DND-41 (cell line): ENCODE data around the gene GPC1.

Source experiments
- ATAC-seq: fragments of 200-7000 bp; cut with Tn5 transposase; 3 replicates; pipeline ENCODE4 v1.9.1; 2021; ENCODE audit warnings: low read depth; ENCODE audit not compliant: insufficient read depth
- DNase-seq: peaks from one replicate; pipeline ENCODE4 v3.0.0-alpha.2; 2020
- H2AFZ ChIP-seq: 2 replicates; pipeline ENCODE4 v1.6.0; 2012; ENCODE audit warnings: low read depth, low read length
- H3K27ac ChIP-seq: 2 replicates; pipeline ENCODE4 v1.5.1; 2012; ENCODE audit warnings: low read length, inconsistent platforms
- H3K27me3 ChIP-seq: fragments of 200-600 bp; sonication (generic); 2 replicates; pipeline ENCODE4 v1.6.0; 2012; ENCODE audit warnings: low read length, mild to moderate bottlenecking, inconsistent platforms; ENCODE audit not compliant: insufficient read depth, poor library complexity
- H3K36me3 ChIP-seq: 2 replicates; pipeline ENCODE4 v1.5.1; 2012; ENCODE audit warnings: low read length, inconsistent platforms; ENCODE audit not compliant: insufficient read depth
- H3K4me1 ChIP-seq: 2 replicates; pipeline ENCODE4 v1.5.1; 2012; ENCODE audit warnings: mild to moderate bottlenecking, low read length; ENCODE audit not compliant: insufficient read depth
- H3K4me2 ChIP-seq: 2 replicates; pipeline ENCODE4 v1.6.0; 2012; ENCODE audit warnings: mild to moderate bottlenecking, moderate library complexity, low read length, inconsistent platforms; ENCODE audit not compliant: insufficient read depth
- H3K4me3 ChIP-seq, 2 experiments: fragments of 200-600 bp in 1 of 2; shearing (Covaris generic) in 1 of 2; 2 replicates each; pipeline ENCODE4 v1.5.1; 2012 to 2016; ENCODE audit warnings: inconsistent platforms in 2 of 2, low read length in 2 of 2, mild to moderate bottlenecking in 2 of 2, low read depth in 1 of 2, moderate library complexity in 1 of 2
- H3K79me2 ChIP-seq: 2 replicates; pipeline ENCODE4 v1.6.0; 2012; ENCODE audit warnings: low read length, inconsistent platforms; ENCODE audit not compliant: insufficient read depth
- H3K9ac ChIP-seq: 2 replicates; pipeline ENCODE4 v1.6.0; 2012; ENCODE audit warnings: low read depth, mild to moderate bottlenecking, inconsistent platforms, low read length, moderate library complexity
- H3K9me3 ChIP-seq: 2 replicates; pipeline ENCODE4 v1.5.1; 2012; ENCODE audit warnings: low read length, moderate library complexity, mild to moderate bottlenecking, inconsistent platforms; ENCODE audit not compliant: insufficient read depth, severe bottlenecking
- H4K20me1 ChIP-seq: 2 replicates; pipeline ENCODE4 v1.6.0; 2012; ENCODE audit warnings: low read length; ENCODE audit not compliant: insufficient read depth
- EZH2 ChIP-seq: IDR thresholded peaks from 3 replicates; pipeline ENCODE4 v1.6.1; 2012; ENCODE audit warnings: borderline replicate concordance, low read depth, mild to moderate bottlenecking, moderate library complexity, low read length, inconsistent platforms; ENCODE audit not compliant: severe bottlenecking
- TF ChIP-seq, protein P1 (sequence below): IDR thresholded peaks from 2 replicates; pipeline ENCODE4 v1.5.1; 2012; ENCODE audit warnings: borderline replicate concordance, low read length, moderate library complexity, mild to moderate bottlenecking; ENCODE audit not compliant: poor library complexity, severe bottlenecking; ENCODE audit errors: extremely low read depth

Gene GPC1

DNA sequence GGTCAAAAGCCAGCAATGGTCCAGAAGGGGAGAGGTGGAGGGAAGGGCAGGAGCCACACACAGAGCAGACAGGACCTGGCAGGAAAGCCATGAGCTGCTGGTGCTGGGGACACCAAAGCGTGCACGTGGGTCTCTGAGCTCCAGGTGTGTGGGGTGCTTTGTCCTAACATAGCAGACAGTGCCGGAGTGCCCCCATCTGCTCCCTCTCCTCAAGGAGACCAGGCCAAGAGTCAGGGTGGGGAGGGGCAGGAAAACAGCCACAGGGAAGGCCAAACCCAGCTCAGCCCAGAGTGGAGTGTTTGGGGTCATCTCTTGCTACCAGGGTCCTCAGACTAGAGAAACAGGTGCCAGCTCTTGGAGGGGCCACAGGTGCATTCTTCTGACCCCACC, 4.2 kb upstream of the GPC1 start:
- H3K4me1 ChIP-seq: no peaks in the 10 kb centered on the region
- no peak overlapping the region for H3K4me2 ChIP-seq
- TF ChIP-seq, protein P1, sequence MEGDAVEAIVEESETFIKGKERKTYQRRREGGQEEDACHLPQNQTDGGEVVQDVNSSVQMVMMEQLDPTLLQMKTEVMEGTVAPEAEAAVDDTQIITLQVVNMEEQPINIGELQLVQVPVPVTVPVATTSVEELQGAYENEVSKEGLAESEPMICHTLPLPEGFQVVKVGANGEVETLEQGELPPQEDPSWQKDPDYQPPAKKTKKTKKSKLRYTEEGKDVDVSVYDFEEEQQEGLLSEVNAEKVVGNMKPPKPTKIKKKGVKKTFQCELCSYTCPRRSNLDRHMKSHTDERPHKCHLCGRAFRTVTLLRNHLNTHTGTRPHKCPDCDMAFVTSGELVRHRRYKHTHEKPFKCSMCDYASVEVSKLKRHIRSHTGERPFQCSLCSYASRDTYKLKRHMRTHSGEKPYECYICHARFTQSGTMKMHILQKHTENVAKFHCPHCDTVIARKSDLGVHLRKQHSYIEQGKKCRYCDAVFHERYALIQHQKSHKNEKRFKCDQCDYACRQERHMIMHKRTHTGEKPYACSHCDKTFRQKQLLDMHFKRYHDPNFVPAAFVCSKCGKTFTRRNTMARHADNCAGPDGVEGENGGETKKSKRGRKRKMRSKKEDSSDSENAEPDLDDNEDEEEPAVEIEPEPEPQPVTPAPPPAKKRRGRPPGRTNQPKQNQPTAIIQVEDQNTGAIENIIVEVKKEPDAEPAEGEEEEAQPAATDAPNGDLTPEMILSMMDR: no peak
- TF ChIP-seq EZH2: no peak
- no peak for DNase-seq
- no peaks in the 10 kb centered on the region for H3K79me2 ChIP-seq
- H3K4me3 ChIP-seq: no peak overlapping the region
- no peak overlapping the region for H2AFZ ChIP-seq
- H3K27ac ChIP-seq: no peak overlapping the region
- H3K9me3 ChIP-seq: no peaks in the 10 kb centered on the region
- no peak overlapping the region for H3K9ac ChIP-seq
- ATAC-seq: no peak
- H4K20me1 ChIP-seq: peaks cover 6% of the 10 kb centered on the region
- H3K36me3 ChIP-seq: no peaks in the 10 kb centered on the region
- no peaks in the 10 kb centered on the region for H3K27me3 ChIP-seq

DNA sequence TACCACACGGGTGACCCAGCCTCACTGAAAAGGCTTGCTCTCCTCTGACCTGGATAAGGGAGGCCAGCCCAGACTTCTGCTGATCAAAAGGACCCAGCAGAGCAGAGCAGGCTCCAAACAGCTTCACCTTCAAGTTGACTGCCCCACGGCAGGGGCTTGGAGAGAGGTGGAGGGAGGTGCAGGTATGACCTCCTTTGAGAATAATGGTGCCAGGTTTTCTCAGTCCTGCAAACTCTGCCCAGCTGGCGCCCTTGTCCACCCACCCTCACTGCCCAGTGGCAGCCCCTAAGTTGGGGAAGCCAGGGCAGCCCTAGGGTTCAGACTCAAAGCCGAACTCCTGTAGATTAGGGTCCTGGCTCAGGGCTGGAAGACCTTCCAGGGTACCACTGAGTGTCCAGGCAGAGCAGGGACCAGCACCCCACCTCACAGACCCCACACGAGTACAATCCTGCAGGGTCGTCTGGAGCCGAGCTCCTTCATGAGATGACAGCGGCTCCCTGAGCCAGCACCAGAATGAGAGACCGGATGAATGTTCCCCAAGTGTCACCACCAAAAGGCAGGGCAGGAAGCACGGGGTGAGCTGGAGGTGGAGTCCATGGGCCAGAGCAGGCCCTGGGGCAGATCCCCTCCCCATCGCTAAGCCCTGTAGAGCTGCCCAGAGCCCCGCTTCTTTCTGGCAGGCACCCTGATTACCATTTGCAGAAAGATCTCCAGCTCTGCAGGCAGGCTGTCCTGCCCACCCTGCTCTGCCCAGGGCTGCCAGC, 3.6 kb upstream of the GPC1 start:
- no peaks in the 10 kb centered on the region for H3K79me2 ChIP-seq
- DNase-seq: no peak
- no peak overlapping the region for H3K4me2 ChIP-seq
- no peak overlapping the region for H3K9ac ChIP-seq
- H3K4me1 ChIP-seq: no peaks in the 10 kb centered on the region
- H2AFZ ChIP-seq: no peak overlapping the region
- H3K36me3 ChIP-seq: no peaks in the 10 kb centered on the region
- no peaks in the 10 kb centered on the region for H3K9me3 ChIP-seq
- H3K27me3 ChIP-seq: no peaks in the 10 kb centered on the region
- peaks cover 6% of the 10 kb centered on the region for H4K20me1 ChIP-seq
- H3K4me3 ChIP-seq: no peak overlapping the region
- no peak for ATAC-seq
- TF ChIP-seq, protein P1: no peak
- TF ChIP-seq EZH2: no peak
- no peak overlapping the region for H3K27ac ChIP-seq

DNA sequence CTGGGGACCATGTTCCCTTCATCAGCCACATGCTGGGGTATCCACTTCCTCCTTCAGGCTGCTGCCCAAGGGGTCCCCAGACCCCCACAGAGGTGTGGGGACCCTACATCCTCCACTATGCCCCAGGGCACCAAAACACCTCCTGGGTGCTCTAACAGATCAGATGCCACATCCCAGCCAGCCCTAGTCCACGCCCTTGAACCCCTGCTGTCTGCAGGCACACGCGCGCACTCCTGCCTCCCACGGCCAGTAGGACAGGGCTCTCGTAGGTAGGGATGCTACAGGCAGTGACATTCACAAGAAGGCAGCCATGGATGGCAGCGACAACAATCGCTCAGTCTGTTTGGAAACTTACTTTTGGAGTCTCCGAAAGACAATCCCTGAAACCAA, 3.0 kb upstream of the GPC1 start:
- no peaks in the 10 kb centered on the region for H3K27me3 ChIP-seq
- peaks cover 6% of the 10 kb centered on the region for H4K20me1 ChIP-seq
- H3K4me1 ChIP-seq: no peaks in the 10 kb centered on the region
- DNase-seq (no peak), ATAC-seq (no peak)
- no peak overlapping the region for H3K27ac ChIP-seq
- no peak overlapping the region for H3K9ac ChIP-seq
- no peaks in the 10 kb centered on the region for H3K36me3 ChIP-seq
- no peak overlapping the region for H3K4me2 ChIP-seq
- no peak for TF ChIP-seq EZH2
- TF ChIP-seq, protein P1: no peak
- H3K4me3 ChIP-seq: no peak overlapping the region
- no peak overlapping the region for H2AFZ ChIP-seq
- no peaks in the 10 kb centered on the region for H3K9me3 ChIP-seq
- H3K79me2 ChIP-seq: no peaks in the 10 kb centered on the region
